Smooth muscle cell (in vitro differentiated cells): ENCODE data around the gene PPIL3. TPM values are rescaled to one million over a fixed set of nuclear protein-coding genes. Genes with fewer than 3 reads are reported as not detected.
A peak's percentile ranks its signal among the peaks of the same experiment; 100 is the strongest.

Source experiments
- DNase-seq: peaks from one replicate; lab custom pipeline; 2025; ENCODE audit not compliant: unreplicated experiment; lab: John Stamatoyannopoulos, UW
- H2AFZ ChIP-seq: fragments of 200-600 bp; sonication (generic); 2 replicates; pipeline ENCODE4 v1.6.0; 2016; ENCODE audit warnings: antibody characterized with exemption, low read depth, mild to moderate bottlenecking
- H3F3A ChIP-seq: fragments of 200-600 bp; sonication (generic); 2 replicates; pipeline ENCODE4 v1.6.0; 2017; ENCODE audit warnings: antibody characterized with exemption, low read depth
- H3K27ac ChIP-seq: fragments of 200-600 bp; sonication (generic); 2 replicates; pipeline ENCODE4 v1.5.1; 2016; ENCODE audit warnings: low read depth, mild to moderate bottlenecking
- H3K27me3 ChIP-seq: fragments of 200-600 bp; sonication (generic); 2 replicates; pipeline ENCODE4 v1.6.1; 2016; ENCODE audit warnings: low read depth, mild to moderate bottlenecking
- H3K36me3 ChIP-seq: fragments of 200-600 bp; sonication (generic); 2 replicates; pipeline ENCODE4 v1.5.1; 2016; ENCODE audit warnings: low read depth
- H3K4me1 ChIP-seq: fragments of 200-600 bp; sonication (generic); 2 replicates; pipeline ENCODE4 v1.5.1; 2016; ENCODE audit warnings: low read depth
- H3K4me2 ChIP-seq: fragments of 200-600 bp; sonication (generic); 2 replicates; pipeline ENCODE4 v1.6.0; 2016; ENCODE audit warnings: mild to moderate bottlenecking
- H3K4me3 ChIP-seq: fragments of 200-600 bp; sonication (generic); 2 replicates; pipeline ENCODE4 v1.5.1; 2016; ENCODE audit warnings: mild to moderate bottlenecking
- H3K79me2 ChIP-seq: fragments of 200-600 bp; sonication (generic); 2 replicates; pipeline ENCODE4 v1.6.0; 2016; ENCODE audit warnings: low read depth, mild to moderate bottlenecking
- H3K9ac ChIP-seq: fragments of 200-600 bp; sonication (generic); 2 replicates; pipeline ENCODE4 v1.6.0; 2016; ENCODE audit warnings: low read depth
- H3K9me3 ChIP-seq: fragments of 200-600 bp; sonication (generic); replicated peaks from 2 replicates; pipeline ENCODE4 v1.5.1; 2016; ENCODE audit warnings: low read depth
- H4K20me1 ChIP-seq: fragments of 200-600 bp; sonication (generic); 2 replicates; pipeline ENCODE4 v1.6.0; 2016; ENCODE audit warnings: low read depth
- WGBS: methylation state at CpG from one replicate; pipeline ENCODE4 v1.1.7; 2016; ENCODE audit warnings: low lambda C conversion rate; 5-methylcytosine and 5-hydroxymethylcytosine counted together
- polyA plus RNA-seq: library from polyadenylated mRNA; unstranded; fragments of >200 nt; fragmentation: Nextera tagmentation; extraction: Ambion mirVana; gene quantifications from 2 replicates; pipeline ENCODE4 v1.2.1, GENCODE V29; 2016
- total RNA-seq: library from RNA; depleted of rRNA; stranded (reverse); fragments of >200 nt; gene quantifications from 2 replicates; pipeline ENCODE4 v1.2.3, GENCODE V29; 2014
- TF ChIP-seq, protein P1 (sequence below): fragments of 200-600 bp; sonication (generic); IDR thresholded peaks from 2 replicates; pipeline ENCODE4 v1.5.1; 2017; ENCODE audit warnings: borderline replicate concordance, mild to moderate bottlenecking, antibody characterized with exemption; ENCODE audit not compliant: insufficient read depth, poor library complexity, severe bottlenecking

PPIL3 gene
- total and polyA plus RNA-seq, 2 experiments from 2014 or later = 42.5 to 70.1 TPM

DNA sequence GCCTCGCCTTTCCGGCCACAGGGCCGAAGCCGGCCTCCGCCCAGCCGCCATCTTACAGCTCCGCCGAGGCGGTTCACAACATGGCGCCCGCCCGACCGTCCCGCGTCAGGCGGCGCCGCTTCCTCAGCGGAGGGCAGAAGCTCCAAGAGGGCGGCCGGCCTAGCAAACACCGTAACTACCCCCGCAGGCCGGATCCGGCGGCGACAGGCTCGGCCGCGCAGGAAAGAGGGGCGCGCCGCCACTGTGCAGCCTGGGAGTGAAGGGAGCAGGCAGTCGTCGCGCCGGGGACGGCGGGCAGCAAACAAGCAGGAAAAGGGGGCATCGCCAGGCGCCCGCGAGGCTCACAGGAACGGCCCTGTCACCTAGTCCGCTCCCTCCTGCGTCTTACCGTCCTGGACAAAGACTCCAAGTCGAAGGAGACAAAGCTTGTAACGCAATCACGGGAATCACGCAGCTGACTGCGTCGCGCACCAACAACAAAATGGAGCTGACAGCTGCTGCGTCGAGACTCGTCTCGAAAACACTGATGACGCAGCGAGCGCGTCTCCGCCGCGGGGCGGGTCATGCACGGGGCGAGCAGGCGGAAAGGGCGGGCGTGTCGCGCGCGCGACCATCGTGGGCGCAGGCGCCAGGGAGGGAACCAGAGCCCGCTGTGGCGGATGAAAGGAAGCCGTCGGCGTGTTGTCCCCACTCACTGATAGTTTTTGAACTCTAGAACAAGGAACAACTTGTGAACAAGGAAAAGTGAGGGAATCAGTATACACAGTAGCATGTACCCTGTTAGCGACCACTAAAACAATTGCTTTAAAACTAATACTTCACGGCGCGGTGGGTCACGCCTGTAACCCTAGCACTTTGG, 24.5 kb downstream of the PPIL3 start, which contains the start of gene CLK1:
Gene CLK1 (minus strand): TSS at position 483 of the 859 bp plus-strand sequence. CDS start 2,796 bp downstream, outside the sequence.
- Histone ChIP-seq H3K27me3 (no peaks in the 10 kb centered on the region), H3K9ac (peak within 1 kb of the TSS; percentile 100), H3K9me3 (no peaks in the 10 kb centered on the region), H3K4me3 (peak within 1 kb of the TSS; percentile 99), H4K20me1 (peaks cover 43% of the 10 kb centered on the region), H3K4me2 (peak within 1 kb of the TSS; percentile 90), H3K4me1 (peaks cover 30% of the 10 kb centered on the region), H3K36me3 (peaks cover 10% of the 10 kb centered on the region), H3F3A (peaks cover 8% of the 10 kb centered on the region), H3K79me2 (peaks cover 48% of the 10 kb centered on the region), H3K27ac (peak within 1 kb of the TSS; percentile 100), H2AFZ (peak within 1 kb of the TSS; percentile 92)
- 2% methylated on average over 79 of the region's 89 CpGs for WGBS
- TF ChIP-seq, protein P1, sequence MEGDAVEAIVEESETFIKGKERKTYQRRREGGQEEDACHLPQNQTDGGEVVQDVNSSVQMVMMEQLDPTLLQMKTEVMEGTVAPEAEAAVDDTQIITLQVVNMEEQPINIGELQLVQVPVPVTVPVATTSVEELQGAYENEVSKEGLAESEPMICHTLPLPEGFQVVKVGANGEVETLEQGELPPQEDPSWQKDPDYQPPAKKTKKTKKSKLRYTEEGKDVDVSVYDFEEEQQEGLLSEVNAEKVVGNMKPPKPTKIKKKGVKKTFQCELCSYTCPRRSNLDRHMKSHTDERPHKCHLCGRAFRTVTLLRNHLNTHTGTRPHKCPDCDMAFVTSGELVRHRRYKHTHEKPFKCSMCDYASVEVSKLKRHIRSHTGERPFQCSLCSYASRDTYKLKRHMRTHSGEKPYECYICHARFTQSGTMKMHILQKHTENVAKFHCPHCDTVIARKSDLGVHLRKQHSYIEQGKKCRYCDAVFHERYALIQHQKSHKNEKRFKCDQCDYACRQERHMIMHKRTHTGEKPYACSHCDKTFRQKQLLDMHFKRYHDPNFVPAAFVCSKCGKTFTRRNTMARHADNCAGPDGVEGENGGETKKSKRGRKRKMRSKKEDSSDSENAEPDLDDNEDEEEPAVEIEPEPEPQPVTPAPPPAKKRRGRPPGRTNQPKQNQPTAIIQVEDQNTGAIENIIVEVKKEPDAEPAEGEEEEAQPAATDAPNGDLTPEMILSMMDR = no peak
- DNase-seq = peak; percentile 74

DNA sequence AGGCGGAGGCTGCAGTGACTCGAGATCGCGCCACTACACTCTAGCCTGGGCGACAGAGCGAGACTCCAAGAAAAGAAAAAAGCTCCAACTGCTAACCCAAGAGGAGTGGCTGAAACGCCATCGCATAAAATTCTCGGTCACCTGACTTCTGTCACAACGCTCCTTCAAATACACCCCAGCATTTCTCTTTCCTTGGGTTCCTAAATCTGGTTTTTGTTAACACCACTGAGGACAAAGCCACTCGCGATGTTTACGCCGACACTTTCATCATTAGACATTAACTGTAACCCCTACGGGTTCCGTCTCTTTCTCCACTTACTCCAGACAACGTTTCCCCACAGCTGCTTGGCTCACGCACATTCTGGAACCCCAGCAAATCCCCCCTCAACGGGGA, 25.1 kb downstream of the PPIL3 start:
- Histone ChIP-seq H3K4me2 (peak overlapping the region; percentile 90), H3K4me3 (peak overlapping the region; percentile 99), H3K4me1 (peaks cover 30% of the 10 kb centered on the region), H3K27me3 (no peaks in the 10 kb centered on the region), H3K9me3 (no peaks in the 10 kb centered on the region), H3K36me3 (peaks cover 17% of the 10 kb centered on the region), H4K20me1 (peaks cover 50% of the 10 kb centered on the region), H3K9ac (peak overlapping the region; percentile 100), H3K27ac (peak overlapping the region; percentile 100), H3K79me2 (peaks cover 55% of the 10 kb centered on the region), H3F3A (peaks cover 8% of the 10 kb centered on the region), H2AFZ (peak overlapping the region; percentile 54)
- no peak for DNase-seq
- TF ChIP-seq, protein P1 = no peak
- WGBS = 0% methylated on average over 19 of the region's 19 CpGs

DNA sequence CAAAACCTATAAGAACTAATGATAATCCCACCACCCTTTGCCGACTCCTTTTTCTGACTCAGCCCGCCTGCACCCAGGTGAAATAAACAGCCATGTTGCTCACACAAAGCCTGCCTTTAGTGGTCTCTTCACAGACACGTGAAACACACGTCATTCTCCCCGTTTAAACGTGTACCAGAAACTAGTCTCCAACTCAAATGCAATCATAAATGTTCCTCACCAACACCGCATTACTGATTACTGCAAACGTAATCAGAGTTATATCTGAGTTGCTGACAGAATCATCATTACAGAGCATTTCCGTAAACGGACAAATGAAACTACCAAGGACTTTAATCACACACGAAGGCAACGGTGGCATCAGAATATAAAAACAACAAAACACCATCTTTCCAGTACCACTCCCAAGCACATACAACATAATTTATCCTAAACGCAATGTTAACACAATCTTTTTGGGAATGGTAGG, 26.3 kb downstream of the PPIL3 start:
- under 1% methylated on average over 13 of the region's 13 CpGs for WGBS
- DNase-seq = no peak

More for the DNA sequence above, 26.3 kb downstream of the PPIL3 start:
- H3K79me2 ChIP-seq = peaks cover 67% of the 10 kb centered on the region
- peaks cover 30% of the 10 kb centered on the region for H3K4me1 ChIP-seq
- peak overlapping the region; percentile 100 for H3K27ac ChIP-seq
- peak overlapping the region; percentile 99 for H3K4me3 ChIP-seq
- peak overlapping the region; percentile 90 for H3K4me2 ChIP-seq
- H3K9ac ChIP-seq = peak overlapping the region; percentile 100
- H3K9me3 ChIP-seq = no peaks in the 10 kb centered on the region
- H3K27me3 ChIP-seq = no peaks in the 10 kb centered on the region
- TF ChIP-seq, protein P1 = no peak
- peaks cover 26% of the 10 kb centered on the region for H3K36me3 ChIP-seq
- no peak overlapping the region for H2AFZ ChIP-seq
- peaks cover 62% of the 10 kb centered on the region for H4K20me1 ChIP-seq
- H3F3A ChIP-seq = peaks cover 17% of the 10 kb centered on the region
